Thyroid gland (tissue), 4 donors: ENCODE measurements around the gene ZNF385B.

Source experiments
- POLR2A ChIP-seq, 2 donors: fragments of 450-650 bp; IDR thresholded peaks; one replicate each; pipeline ENCODE4 v1.6.1; 2017; ENCODE audit warnings: antibody characterized with exemption in 2 of 2, mild to moderate bottlenecking in 2 of 2, moderate library complexity in 1 of 2
- TF ChIP-seq, protein P1 (sequence below), 6 experiments: fragments of 200-600 bp in 3 of 6; fragments of 450-650 bp in 3 of 6; sonication (generic) in 3 of 6; IDR thresholded peaks; one replicate each; pipeline ENCODE4 v1.5.1; 2016 to 2019; ENCODE audit warnings: antibody characterized with exemption in 6 of 6, mild to moderate bottlenecking in 2 of 6, inconsistent platforms in 1 of 6, moderate library complexity in 1 of 6

DNA sequence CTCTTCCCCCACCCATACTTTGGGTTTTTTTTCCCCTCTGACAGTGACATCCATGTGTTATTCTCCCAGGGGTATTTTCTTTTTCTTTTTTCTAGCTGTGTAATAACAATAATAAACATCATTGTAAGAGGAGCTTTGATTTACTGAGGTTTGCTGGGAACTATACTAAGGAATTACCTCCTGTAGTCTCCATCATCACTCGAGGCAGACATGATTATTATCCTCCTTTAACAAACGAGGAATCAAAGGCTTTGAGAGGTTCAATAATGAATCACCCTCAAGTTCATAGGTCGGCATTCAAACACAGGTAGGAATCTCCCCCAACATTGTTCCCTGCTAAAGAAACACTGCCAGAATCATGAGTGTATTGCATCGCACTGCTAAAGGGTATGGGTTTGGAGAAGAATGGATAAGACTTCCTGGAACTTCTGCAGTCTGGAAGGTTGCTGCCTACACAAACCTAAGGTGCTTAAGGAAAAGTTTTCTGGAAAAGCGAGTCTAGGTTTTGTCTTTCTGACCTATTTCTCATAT is 336.5 kb downstream of the ZNF385B start:
- no peak for TF ChIP-seq POLR2A (IDR thresholded peaks at IDR 0.05)
- TF ChIP-seq, protein P1, sequence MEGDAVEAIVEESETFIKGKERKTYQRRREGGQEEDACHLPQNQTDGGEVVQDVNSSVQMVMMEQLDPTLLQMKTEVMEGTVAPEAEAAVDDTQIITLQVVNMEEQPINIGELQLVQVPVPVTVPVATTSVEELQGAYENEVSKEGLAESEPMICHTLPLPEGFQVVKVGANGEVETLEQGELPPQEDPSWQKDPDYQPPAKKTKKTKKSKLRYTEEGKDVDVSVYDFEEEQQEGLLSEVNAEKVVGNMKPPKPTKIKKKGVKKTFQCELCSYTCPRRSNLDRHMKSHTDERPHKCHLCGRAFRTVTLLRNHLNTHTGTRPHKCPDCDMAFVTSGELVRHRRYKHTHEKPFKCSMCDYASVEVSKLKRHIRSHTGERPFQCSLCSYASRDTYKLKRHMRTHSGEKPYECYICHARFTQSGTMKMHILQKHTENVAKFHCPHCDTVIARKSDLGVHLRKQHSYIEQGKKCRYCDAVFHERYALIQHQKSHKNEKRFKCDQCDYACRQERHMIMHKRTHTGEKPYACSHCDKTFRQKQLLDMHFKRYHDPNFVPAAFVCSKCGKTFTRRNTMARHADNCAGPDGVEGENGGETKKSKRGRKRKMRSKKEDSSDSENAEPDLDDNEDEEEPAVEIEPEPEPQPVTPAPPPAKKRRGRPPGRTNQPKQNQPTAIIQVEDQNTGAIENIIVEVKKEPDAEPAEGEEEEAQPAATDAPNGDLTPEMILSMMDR (IDR thresholded peaks at IDR 0.05) = no peak
